NCI-H2196 treated with DMSO at 0.1 percent for 48 hours (cell line): ENCODE results near the gene ITK.

ENCODE experiments used
- DNase-seq: peaks from one replicate; lab custom pipeline; 2025; ENCODE audit not compliant: unreplicated experiment; lab: John Stamatoyannopoulos, UW

Gene ITK

GRCh38 chr5:157180374-157181264 lies at the start of gene ITK:
ITK (plus strand) TSS chr5:157180840; CDS start chr5:157180978, 138 bp downstream.
- no peak for DNase-seq

- no peak for DNase-seq
Measured at GRCh38 chr5:157130925-157131324, 49.7 kb upstream of the ITK start.

- DNase-seq = no peak
Measured at GRCh38 chr5:157132281-157132612, 48.4 kb upstream of the ITK start.

- no peak for DNase-seq
Measured at GRCh38 chr5:157137691-157138090, 42.9 kb upstream of the ITK start.

- peak; percentile 96 for DNase-seq
Measured at GRCh38 chr5:157142317-157143126, 38.1 kb upstream of the ITK start, which contains the start of gene MED7. MED7 (minus strand) TSS chr5:157142865; CDS start chr5:157139431, 3,434 bp downstream.

GRCh38 chr5:157143127-157143971 lies 37.3 kb upstream of the ITK start:
- DNase-seq = no peak

GRCh38 chr5:157148734-157149615 lies 31.7 kb upstream of the ITK start:
- peak; percentile 30 for DNase-seq

- no peak for DNase-seq
Measured at GRCh38 chr5:157150995-157151394, 29.6 kb upstream of the ITK start.

GRCh38 chr5:157155297-157155696 lies 25.3 kb upstream of the ITK start:
- DNase-seq = no peak

GRCh38 chr5:157157293-157157891 lies 23.2 kb upstream of the ITK start:
- DNase-seq = no peak

- no peak for DNase-seq
Measured at GRCh38 chr5:157159209-157159751, 21.4 kb upstream of the ITK start.

GRCh38 chr5:157160001-157160400 lies 20.6 kb upstream of the ITK start:
- DNase-seq = no peak

- no peak for DNase-seq
Measured at GRCh38 chr5:157161996-157162395, 18.6 kb upstream of the ITK start.

GRCh38 chr5:157162919-157163510 lies 17.6 kb upstream of the ITK start:
- no peak for DNase-seq

- DNase-seq = no peak
Measured at GRCh38 chr5:157164521-157164920, 16.1 kb upstream of the ITK start.

GRCh38 chr5:157165261-157165660 lies 15.4 kb upstream of the ITK start:
- no peak for DNase-seq

- no peak for DNase-seq
Measured at GRCh38 chr5:157165668-157166067, 15.0 kb upstream of the ITK start.

GRCh38 chr5:157166214-157167213 lies 14.1 kb upstream of the ITK start, which contains the start of gene GARIN3:
GARIN3 (minus strand) TSS chr5:157166264; CDS start chr5:157166168, 96 bp downstream.
- DNase-seq = no peak
